GM23248 (cell line): Measurements from ENCODE around the gene ATG9A.

Experiments
- EZH2 ChIP-seq: fragments of 200-600 bp; sonication (generic); IDR thresholded peaks from 2 replicates; pipeline ENCODE4 v1.6.1; 2018; ENCODE audit warnings: antibody characterized with exemption, mild to moderate bottlenecking; ENCODE audit not compliant: insufficient read depth, poor library complexity, severe bottlenecking
- EZH2phosphoT487 ChIP-seq: fragments of 200-600 bp; sonication (generic); IDR thresholded peaks from 2 replicates; pipeline ENCODE4 v1.6.1; 2018; ENCODE audit warnings: antibody characterized with exemption, moderate library complexity, mild to moderate bottlenecking, low read depth; ENCODE audit not compliant: insufficient read depth

DNA sequence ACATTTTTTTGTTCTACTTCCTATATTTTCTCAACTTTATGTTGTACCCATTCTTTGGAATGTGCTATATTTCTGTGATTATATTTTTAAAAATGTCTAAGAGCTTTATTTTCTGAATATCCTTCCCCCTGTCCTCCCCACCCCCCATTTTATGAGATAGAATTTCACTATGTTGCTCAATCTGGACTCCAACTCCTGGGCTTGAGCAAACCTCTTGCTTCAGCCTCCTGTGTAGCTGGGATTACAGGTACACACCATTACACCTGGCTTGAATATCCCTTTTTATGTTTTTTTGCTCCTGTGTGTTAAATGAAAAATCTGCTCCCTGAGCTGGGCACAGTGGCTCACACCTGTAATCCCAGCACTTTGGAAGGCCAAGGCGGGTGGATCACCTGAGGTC, 32.0 kb downstream of the ATG9A start:
- TF ChIP-seq EZH2phosphoT487 (no peak), EZH2 (no peak)
